H54 (cell line): ENCODE results near the gene DCN.

Experiments used
- DNase-seq: peaks from one replicate; pipeline ENCODE4 v3.0.0; 2011; ENCODE audit warnings: low spot score, mixed read lengths; ENCODE audit not compliant: insufficient read length
- FAIRE-seq: peaks from 3 replicates; lab custom pipeline; 2011; peaks lifted over from hg19 to GRCh38; lab: Jason Lieb, UNC
- POLR2A ChIP-seq: IDR thresholded peaks from 2 replicates; pipeline ENCODE4 v1.6.1; 2011; ENCODE audit warnings: low read depth, mild to moderate bottlenecking, low read length

Gene DCN

DNA sequence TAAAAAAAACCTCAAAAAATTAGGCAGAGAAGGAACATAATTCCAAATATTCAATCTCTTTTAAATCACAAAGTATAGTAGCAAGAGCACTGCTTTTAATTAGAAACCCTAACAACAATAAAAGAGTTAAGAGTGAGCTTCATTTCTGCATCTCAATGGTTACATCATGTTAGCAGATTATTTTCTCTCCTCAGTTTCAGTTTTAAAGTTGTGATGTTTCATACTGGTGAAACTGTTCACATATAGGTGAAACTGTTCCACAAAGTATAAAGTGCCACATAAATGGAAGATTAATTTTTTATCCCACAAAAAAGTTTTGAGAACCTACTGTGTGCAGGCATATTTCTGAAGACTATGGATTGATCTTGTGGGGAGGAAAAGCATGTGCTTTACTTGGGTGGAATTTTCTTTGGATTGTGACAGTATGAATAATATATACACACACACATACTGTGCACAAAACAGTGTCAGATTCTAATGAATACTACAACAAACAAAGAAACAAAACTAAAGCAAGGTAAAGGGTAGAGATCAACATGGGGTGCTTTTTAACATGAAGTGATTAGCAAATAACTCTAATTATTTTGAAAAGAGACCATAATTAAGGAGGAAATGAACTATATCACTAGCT lies 88.5 kb downstream of the DCN start:
- TF ChIP-seq POLR2A, result no peak
- FAIRE-seq (peak; percentile 85), DNase-seq (no peak)

- no peak for TF ChIP-seq POLR2A
- DNase-seq, result no peak
- FAIRE-seq, result no peak
Measured at GRCh38 chr12:91093341-91093740, 89.3 kb downstream of the DCN start.

GRCh38 chr12:91091916-91092715 lies 90.5 kb downstream of the DCN start:
- DNase-seq, result no peak

More at GRCh38 chr12:91091916-91092715, 90.5 kb downstream of the DCN start:
- no peak for TF ChIP-seq POLR2A
- FAIRE-seq, result no peak
